ENCODE results near the gene FGF11.

FGF11 gene

GRCh38 chr17:7403977-7404736, 35.2 kb upstream of the FGF11 start, which contains the start of gene TMEM256:
TMEM256 (minus strand) TSS chr17:7404097; CDS start chr17:7404084, 13 bp downstream.
- peak within 1 kb of the TSS; percentile 87 for H3K4me3 ChIP-seq (ENCODE audit: low read length)
- H3K36me3 ChIP-seq (ENCODE audit: control insufficient read depth, insufficient read depth, low read length), result no peaks in the 10 kb centered on the region
- H3K27me3 ChIP-seq (ENCODE audit: control insufficient read depth, insufficient read depth, low read length), result peaks cover 2% of the 10 kb centered on the region
- H3K27ac ChIP-seq (ENCODE audit: low read depth, low read length), result peak within 1 kb of the TSS; percentile 90
- H3K9ac ChIP-seq (ENCODE audit: low read length), result peak within 1 kb of the TSS; percentile 75
- H3K4me1 ChIP-seq (ENCODE audit: control insufficient read depth, insufficient read depth, low read length), result peaks cover 12% of the 10 kb centered on the region

GRCh38 chr17:7404737-7405349, 34.5 kb upstream of the FGF11 start:
- peak overlapping the region; percentile 78 for H3K4me3 ChIP-seq (ENCODE audit: low read length)

DNA sequence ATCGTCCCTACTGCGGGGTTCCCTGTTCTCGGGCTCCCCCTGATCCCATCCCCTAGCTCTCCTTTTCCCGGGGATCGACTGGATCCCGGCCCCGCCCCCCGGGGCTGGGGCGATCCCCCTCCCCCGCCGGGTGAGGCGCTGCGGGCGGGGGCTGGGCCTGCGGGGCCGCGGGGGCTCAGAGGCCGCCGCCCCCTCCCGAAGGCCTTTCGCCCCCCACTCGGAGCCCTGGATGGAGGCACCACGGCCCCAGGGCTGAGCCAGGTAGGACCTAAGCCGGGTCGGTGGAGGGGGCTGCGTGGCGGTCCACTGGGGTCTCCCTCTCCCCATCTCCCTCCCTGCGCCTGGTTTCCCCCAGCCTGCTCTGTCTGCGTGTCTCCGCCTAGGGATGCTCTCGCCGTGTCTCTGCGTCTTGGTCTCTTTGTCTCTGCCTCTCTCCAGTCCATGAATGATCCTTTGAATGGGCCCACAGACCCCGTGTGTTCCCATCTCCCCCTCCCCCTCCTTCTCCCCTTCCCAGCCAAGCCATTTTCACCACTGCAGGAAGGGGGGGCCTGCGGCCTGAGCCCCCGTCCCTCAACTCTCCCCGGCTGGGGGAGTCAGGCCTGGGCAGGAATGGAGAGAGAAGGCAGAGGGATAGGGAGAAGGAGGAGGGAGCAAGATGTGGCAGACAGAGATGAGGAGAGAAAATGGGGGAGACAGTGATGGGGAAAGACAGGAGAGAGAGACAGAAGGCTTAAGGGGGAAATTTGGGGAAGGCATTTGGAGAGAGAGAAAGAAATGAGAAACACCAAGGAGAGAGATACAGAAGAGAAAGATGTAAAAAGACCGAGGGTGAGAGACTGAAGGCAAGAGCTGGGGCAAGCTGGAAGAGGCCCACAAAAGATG, 33.7 kb upstream of the FGF11 start:
- peaks cover 6% of the 10 kb centered on the region for H3K36me3 ChIP-seq (ENCODE audit: control insufficient read depth, insufficient read depth, low read length)
- H3K4me3 ChIP-seq (ENCODE audit: low read length), result peak overlapping the region; percentile 78
- H3K27ac ChIP-seq (ENCODE audit: low read depth, low read length), result peak overlapping the region; percentile 90
- peak overlapping the region; percentile 16 for H3K9ac ChIP-seq (ENCODE audit: low read length)
- H3K27me3 ChIP-seq (ENCODE audit: control insufficient read depth, insufficient read depth, low read length), result peaks cover 4% of the 10 kb centered on the region
- H3K4me1 ChIP-seq (ENCODE audit: control insufficient read depth, insufficient read depth, low read length), result peaks cover 12% of the 10 kb centered on the region

More at GRCh38 chr17:7404737-7405349, 34.5 kb upstream of the FGF11 start:
- H3K9ac ChIP-seq (ENCODE audit: low read length), result peak overlapping the region; percentile 16
- peak overlapping the region; percentile 90 for H3K27ac ChIP-seq (ENCODE audit: low read depth, low read length)
- peaks cover 2% of the 10 kb centered on the region for H3K27me3 ChIP-seq (ENCODE audit: control insufficient read depth, insufficient read depth, low read length)
- H3K4me1 ChIP-seq (ENCODE audit: control insufficient read depth, insufficient read depth, low read length), result peaks cover 12% of the 10 kb centered on the region
- H3K36me3 ChIP-seq (ENCODE audit: control insufficient read depth, insufficient read depth, low read length), result peaks cover 2% of the 10 kb centered on the region

DNA sequence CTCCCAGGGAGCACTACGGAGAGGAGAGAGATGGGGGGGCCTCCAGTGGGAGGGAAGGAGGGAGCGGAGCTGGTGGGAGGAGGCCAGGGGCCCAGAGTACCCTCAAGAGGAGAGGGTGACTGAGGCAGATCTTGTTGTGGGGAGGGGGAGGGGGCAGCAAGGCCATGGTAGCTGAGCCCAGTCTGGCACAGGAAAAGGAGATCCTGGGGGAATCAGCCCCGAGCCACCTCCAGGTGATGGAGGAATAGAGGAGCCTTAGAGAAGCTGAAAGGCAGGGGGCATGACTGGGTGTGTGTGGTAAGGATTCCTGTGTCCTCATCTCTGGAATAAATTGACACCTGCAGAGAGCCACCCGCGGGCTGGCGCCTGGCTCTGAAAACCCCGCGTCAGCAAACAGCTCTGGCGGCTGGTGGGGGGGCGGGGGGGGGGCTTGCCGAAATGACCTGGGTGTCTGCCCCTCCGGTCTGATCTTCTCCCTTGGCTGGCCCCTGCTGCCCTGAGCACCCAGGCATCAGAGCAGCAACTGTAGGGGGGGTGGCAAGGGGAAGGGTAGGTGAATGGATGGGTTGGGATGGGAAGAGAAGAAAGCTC, 33.0 kb upstream of the FGF11 start:
- H3K9ac ChIP-seq (ENCODE audit: low read length), result no peak overlapping the region
- no peak overlapping the region for H3K4me3 ChIP-seq (ENCODE audit: low read length)

DNA sequence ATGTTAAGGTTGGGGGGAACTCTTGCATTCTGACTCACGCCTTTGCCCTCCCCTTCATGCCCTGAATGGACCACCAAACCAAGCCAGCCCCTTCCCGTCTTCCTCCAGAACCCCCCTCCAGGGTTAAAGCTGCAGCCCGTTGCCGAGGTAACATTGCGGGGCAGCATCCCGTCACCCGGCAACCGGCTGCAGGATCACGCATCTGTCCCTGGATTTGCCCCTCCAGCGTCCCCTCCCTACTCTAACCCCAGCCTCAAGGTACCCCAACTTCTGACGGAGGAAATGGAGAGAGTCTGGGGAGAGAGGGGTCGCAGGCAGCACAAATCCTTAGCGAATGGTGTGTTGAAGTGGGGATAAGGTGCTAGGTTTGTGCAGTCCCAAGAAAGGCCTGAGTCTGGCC, 32.2 kb upstream of the FGF11 start:
- Histone ChIP-seq H3K27ac (ENCODE audit: low read depth, low read length) (no peak overlapping the region), H3K9ac (ENCODE audit: low read length) (no peak overlapping the region), H3K4me3 (ENCODE audit: low read length) (no peak overlapping the region)

More for the DNA sequence above, 33.0 kb upstream of the FGF11 start:
- Histone ChIP-seq H3K36me3 (ENCODE audit: control insufficient read depth, insufficient read depth, low read length) (peaks cover 6% of the 10 kb centered on the region), H3K27me3 (ENCODE audit: control insufficient read depth, insufficient read depth, low read length) (peaks cover 4% of the 10 kb centered on the region), H3K27ac (ENCODE audit: low read depth, low read length) (no peak overlapping the region), H3K4me1 (ENCODE audit: control insufficient read depth, insufficient read depth, low read length) (peaks cover 12% of the 10 kb centered on the region)

DNA sequence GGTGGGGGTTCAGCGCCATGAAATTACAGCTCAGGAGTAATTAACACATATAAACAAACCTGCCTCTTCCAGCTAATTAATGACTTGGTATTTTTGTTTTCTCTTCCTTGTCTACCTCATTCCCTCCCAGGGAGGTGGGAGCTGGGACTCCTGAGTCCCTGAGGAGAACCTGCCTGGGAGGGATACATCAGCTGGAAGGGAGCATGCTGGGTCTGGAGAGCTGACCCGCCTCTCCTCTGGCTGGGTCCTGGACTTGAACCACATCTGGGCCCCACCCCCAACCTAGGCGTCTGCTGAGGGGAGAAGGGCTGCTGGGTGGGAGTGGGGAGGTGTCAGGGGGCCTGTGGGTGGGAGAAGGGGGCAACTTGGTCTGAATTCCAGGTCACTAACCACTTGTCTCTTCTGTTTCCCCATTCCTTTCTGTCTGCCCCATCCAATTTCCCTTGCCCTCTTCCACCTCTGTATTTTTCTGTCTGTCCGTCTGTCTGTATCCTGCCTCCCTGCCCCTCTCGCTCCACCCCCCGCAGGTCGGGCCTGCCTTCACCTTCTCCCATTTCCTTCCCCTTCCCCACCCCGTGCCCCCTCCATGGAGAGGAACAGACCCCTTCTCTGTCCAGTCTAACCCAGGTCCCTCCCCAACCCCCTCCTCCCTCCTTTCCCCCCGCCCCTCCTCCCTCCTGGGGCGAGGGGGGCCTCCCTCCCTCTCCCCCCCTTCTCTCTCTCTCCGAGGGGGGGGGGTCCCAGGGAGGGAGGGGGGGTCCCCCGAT, 31.6 kb upstream of the FGF11 start, which contains the start of gene NLGN2:
TSS of gene NLGN2 (plus strand) at position 361 of the 767 bp plus-strand sequence. CDS start 411 bp downstream, outside the sequence.
- no peak within 1 kb of the TSS for H3K9ac ChIP-seq (ENCODE audit: low read length)
- H3K27me3 ChIP-seq (ENCODE audit: control insufficient read depth, insufficient read depth, low read length), result peaks cover 4% of the 10 kb centered on the region
- peaks cover 6% of the 10 kb centered on the region for H3K36me3 ChIP-seq (ENCODE audit: control insufficient read depth, insufficient read depth, low read length)
- peaks cover 11% of the 10 kb centered on the region for H3K4me1 ChIP-seq (ENCODE audit: control insufficient read depth, insufficient read depth, low read length)
- H3K4me3 ChIP-seq (ENCODE audit: low read length), result no peak within 1 kb of the TSS
- no peak within 1 kb of the TSS for H3K27ac ChIP-seq (ENCODE audit: low read depth, low read length)

More for the DNA sequence above, 32.2 kb upstream of the FGF11 start:
- Histone ChIP-seq H3K4me1 (ENCODE audit: control insufficient read depth, insufficient read depth, low read length) (peaks cover 12% of the 10 kb centered on the region), H3K27me3 (ENCODE audit: control insufficient read depth, insufficient read depth, low read length) (peaks cover 4% of the 10 kb centered on the region), H3K36me3 (ENCODE audit: control insufficient read depth, insufficient read depth, low read length) (peaks cover 6% of the 10 kb centered on the region)

GRCh38 chr17:7408252-7408727, 31.0 kb upstream of the FGF11 start:
- Histone ChIP-seq H3K27me3 (ENCODE audit: control insufficient read depth, insufficient read depth, low read length) (peaks cover 4% of the 10 kb centered on the region), H3K9ac (ENCODE audit: low read length) (no peak overlapping the region), H3K36me3 (ENCODE audit: control insufficient read depth, insufficient read depth, low read length) (peaks cover 6% of the 10 kb centered on the region), H3K4me3 (ENCODE audit: low read length) (no peak overlapping the region), H3K27ac (ENCODE audit: low read depth, low read length) (no peak overlapping the region), H3K4me1 (ENCODE audit: control insufficient read depth, insufficient read depth, low read length) (peaks cover 5% of the 10 kb centered on the region)

DNA sequence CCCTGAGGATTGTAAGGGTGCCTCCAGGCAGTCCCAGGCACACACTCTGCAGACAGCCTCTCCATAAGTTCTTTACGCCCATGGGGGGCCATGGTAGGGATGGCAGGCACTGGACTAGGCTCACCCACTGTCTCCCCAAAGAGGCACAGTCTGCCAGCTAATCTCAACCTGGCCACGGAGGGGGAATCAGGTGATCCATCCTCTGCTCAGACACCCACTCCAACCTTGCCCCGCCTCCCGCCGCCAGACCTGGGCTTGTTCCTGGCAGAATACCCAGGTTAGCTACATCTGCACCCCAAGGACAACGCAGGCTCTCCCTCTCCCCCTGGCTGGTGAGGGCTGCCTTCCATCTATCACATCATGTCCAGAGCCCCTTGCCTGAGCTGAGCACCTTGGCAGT, 30.4 kb upstream of the FGF11 start:
- H3K4me3 ChIP-seq (ENCODE audit: low read length), result no peak overlapping the region
- peaks cover 6% of the 10 kb centered on the region for H3K36me3 ChIP-seq (ENCODE audit: control insufficient read depth, insufficient read depth, low read length)
- peaks cover 4% of the 10 kb centered on the region for H3K27me3 ChIP-seq (ENCODE audit: control insufficient read depth, insufficient read depth, low read length)
- H3K4me1 ChIP-seq (ENCODE audit: control insufficient read depth, insufficient read depth, low read length), result peaks cover 5% of the 10 kb centered on the region
- H3K9ac ChIP-seq (ENCODE audit: low read length), result no peak overlapping the region
- H3K27ac ChIP-seq (ENCODE audit: low read depth, low read length), result no peak overlapping the region

- peaks cover 5% of the 10 kb centered on the region for H3K4me1 ChIP-seq (ENCODE audit: control insufficient read depth, insufficient read depth, low read length)
- no peak overlapping the region for H3K4me3 ChIP-seq (ENCODE audit: low read length)
- H3K9ac ChIP-seq (ENCODE audit: low read length), result no peak overlapping the region
- no peak overlapping the region for H3K27ac ChIP-seq (ENCODE audit: low read depth, low read length)
- peaks cover 4% of the 10 kb centered on the region for H3K27me3 ChIP-seq (ENCODE audit: control insufficient read depth, insufficient read depth, low read length)
- peaks cover 6% of the 10 kb centered on the region for H3K36me3 ChIP-seq (ENCODE audit: control insufficient read depth, insufficient read depth, low read length)
Observed at GRCh38 chr17:7409716-7410115, 29.6 kb upstream of the FGF11 start.

DNA sequence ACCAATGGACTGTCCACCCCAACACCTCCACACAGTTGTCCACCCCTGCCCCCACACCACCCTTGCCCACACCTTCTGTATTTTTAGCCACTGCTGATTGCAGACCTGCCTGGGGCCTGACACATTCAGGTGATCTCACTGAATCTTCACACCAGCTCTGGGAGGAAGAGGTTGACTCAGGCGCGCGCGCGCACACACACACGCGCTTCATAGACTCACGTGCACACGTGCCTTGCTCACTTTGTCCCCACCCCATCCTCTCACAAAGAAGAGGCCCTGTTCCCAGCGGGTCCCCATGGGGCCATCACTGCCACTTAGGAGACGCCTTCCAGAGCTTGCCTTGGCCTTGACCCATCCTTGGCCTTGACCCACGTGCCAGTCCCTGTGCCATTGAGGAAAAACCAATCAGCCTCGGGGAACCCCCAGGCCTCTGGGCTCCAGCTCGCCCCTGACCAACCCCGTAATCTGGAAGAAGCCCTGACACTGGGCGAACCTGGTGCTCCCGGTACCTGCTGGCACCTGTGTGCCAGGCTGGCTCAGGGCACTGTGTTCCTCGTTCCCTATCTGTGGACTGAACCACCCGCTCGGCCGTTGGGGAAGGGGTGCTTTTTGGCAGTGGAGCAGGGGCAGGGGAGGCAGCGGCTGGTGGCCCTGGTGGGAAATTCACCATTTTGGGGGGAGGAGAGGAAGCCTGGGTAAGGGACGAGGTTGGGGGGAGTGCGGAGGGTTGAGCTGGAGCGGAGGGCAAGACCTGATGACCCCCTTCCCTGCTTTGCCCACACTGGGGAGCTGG, 28.5 kb upstream of the FGF11 start:
- H3K27me3 ChIP-seq (ENCODE audit: control insufficient read depth, insufficient read depth, low read length), result peaks cover 4% of the 10 kb centered on the region
- no peak overlapping the region for H3K27ac ChIP-seq (ENCODE audit: low read depth, low read length)
- H3K9ac ChIP-seq (ENCODE audit: low read length), result no peak overlapping the region
- peaks cover 6% of the 10 kb centered on the region for H3K36me3 ChIP-seq (ENCODE audit: control insufficient read depth, insufficient read depth, low read length)
- H3K4me3 ChIP-seq (ENCODE audit: low read length), result no peak overlapping the region
- peaks cover 5% of the 10 kb centered on the region for H3K4me1 ChIP-seq (ENCODE audit: control insufficient read depth, insufficient read depth, low read length)

- Histone ChIP-seq H3K27me3 (ENCODE audit: control insufficient read depth, insufficient read depth, low read length) (peaks cover 4% of the 10 kb centered on the region), H3K9ac (ENCODE audit: low read length) (no peak overlapping the region), H3K4me1 (ENCODE audit: control insufficient read depth, insufficient read depth, low read length) (no peaks in the 10 kb centered on the region), H3K4me3 (ENCODE audit: low read length) (no peak overlapping the region), H3K36me3 (ENCODE audit: control insufficient read depth, insufficient read depth, low read length) (peaks cover 6% of the 10 kb centered on the region), H3K27ac (ENCODE audit: low read depth, low read length) (no peak overlapping the region)
Observed at GRCh38 chr17:7411427-7411750, 27.9 kb upstream of the FGF11 start.
